Erythroblast (primary cell): ENCODE measurements around the gene RASEF.

Experiments
- DNase-seq, 2 experiments: peaks; one replicate each; lab custom pipeline; 2025; lab: John Stamatoyannopoulos, UW
- GATA1 ChIP-seq: IDR thresholded peaks from 2 replicates; pipeline ENCODE4 v1.6.1; 2011; ENCODE audit warnings: low read depth, mild to moderate bottlenecking, control low read depth, low read length, moderate library complexity
- POLR2A ChIP-seq: IDR thresholded peaks from 2 replicates; pipeline ENCODE4 v1.6.1; 2011; ENCODE audit warnings: mild to moderate bottlenecking, low read length

RASEF gene

DNA sequence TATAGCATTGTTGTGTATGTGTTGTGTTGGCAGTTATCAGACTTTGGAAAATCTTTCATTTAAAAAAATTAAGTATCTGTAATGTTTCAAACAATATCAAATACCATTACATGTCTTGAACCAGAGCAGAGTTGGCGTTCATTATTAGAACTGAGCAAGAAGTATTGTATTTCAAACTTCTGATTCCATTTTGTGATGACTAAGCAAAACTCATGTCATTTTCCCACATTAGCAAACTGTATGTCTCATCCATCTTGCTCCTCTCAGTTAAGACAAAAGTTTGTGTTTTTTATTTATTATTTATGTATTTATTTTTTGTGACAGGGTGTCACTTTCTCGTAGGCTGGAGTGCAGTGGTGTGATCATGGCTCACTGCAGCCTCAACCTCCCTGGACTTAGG lies 4.6 kb upstream of the RASEF start:
- TF ChIP-seq GATA1, result no peak
- TF ChIP-seq POLR2A, result no peak
- DNase-seq, result no peak

- no peak for DNase-seq
- TF ChIP-seq GATA1 (no peak), POLR2A (no peak)
These were observed 3.8 kb upstream of the RASEF start for GRCh38 chr9:83066771-83067170.

DNA sequence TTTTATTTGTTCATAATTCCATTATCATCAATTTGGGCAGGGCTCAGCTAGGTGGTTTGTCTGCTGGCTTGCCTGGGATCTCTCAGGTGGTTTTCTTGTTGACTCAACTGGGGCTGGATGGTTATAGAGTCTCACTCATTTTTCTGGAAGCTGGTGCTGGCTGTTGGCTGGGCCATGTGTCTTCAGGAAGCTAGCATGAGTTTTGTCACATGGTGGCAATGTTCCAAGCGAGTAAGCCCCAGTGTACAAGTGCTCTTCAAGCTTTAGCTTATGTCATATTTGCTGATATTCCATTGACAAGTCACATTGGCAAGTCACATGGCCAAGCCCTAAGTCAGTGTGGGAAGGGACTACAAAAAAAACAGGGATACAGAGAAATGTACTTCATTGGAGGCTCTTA lies 2.3 kb upstream of the RASEF start:
- TF ChIP-seq GATA1 (no peak), POLR2A (no peak)
- no peak for DNase-seq

DNA sequence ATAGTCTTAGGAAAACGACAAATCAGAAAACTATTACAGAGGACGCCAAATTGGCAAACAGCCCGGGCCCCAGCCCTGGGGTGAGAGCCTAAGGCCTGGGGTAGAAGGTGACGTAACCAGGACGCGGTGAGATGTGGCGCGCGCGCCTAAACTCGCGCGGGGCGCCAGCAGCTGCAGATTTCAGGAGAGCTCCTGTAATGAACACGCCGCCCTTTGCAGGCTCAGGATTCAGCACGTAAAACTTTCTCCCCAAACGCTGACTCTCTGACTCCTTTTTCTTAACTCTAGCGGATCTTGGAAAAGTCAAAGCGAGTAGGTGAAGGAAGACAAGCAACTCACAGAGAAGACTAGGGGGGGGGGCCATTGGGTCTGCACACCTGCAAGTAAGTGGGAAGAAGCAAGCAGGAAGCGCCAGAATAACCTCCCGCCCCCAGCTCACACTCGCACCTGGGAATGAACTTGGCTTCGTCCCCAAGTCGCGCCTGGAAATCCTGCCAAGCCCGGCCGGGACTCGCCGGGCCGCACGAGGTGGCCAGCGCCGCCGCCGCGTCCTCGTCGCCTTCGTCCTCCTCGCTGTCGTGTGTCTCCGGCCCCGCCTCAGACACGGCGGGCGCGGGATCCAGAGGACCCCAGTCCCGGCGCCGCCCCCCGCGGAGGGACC lies 822 bp downstream of the RASEF start:
- TF ChIP-seq POLR2A, result no peak
- no peak for DNase-seq

- no peak for TF ChIP-seq GATA1
- TF ChIP-seq POLR2A, result no peak
- DNase-seq, result no peak
These were observed 1.9 kb downstream of the RASEF start for GRCh38 chr9:83061036-83061435.

GRCh38 chr9:83060556-83060955 lies 2.4 kb downstream of the RASEF start:
- DNase-seq, result no peak

DNA sequence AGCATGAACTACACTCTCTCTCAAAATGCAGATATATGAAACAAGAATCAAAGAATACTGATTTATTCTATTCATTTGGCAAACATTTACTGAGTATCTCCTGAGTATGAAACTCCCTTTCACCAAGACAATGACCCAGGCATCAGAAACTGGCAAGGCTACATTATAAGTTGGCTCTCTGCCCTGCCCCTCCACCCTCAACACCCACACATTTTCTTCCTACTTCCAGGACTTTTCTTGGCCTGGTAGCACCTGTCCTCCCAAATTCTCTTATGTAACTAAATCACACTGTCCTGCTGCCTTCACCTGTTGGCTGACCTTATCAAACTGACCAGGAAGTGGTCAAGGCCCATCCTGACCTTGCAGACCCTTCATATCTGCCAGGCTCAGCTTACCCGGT lies 3.5 kb downstream of the RASEF start:
- no peak for TF ChIP-seq POLR2A
- DNase-seq, result no peak

More at GRCh38 chr9:83060556-83060955, 2.4 kb downstream of the RASEF start:
- no peak for TF ChIP-seq POLR2A
- no peak for TF ChIP-seq GATA1

DNA sequence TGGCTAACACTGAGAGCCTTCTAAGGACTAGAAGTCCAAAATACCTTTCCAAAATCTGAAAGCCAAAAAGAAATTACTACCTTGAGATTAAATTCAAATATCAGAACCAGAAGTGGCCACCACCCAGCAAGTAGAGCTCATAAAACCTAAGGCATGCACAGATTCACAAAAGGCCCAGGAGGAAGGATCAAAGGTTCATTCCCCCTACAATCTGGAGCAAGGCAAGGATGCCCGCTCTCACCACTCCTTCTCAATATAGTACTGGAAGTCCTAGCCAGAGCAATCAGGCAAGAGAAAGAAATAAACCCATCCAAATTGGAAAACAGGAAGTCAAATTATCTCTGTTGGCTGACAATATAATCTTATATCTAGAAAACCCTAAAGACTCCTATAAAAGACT lies 6.0 kb downstream of the RASEF start:
- TF ChIP-seq GATA1, result no peak
- TF ChIP-seq POLR2A, result no peak

GRCh38 chr9:83056174-83056573 lies 6.8 kb downstream of the RASEF start:
- DNase-seq, result no peak

More for the DNA sequence above, 6.0 kb downstream of the RASEF start:
- no peak for DNase-seq

GRCh38 chr9:83047839-83048775 lies 14.8 kb downstream of the RASEF start:
- TF ChIP-seq POLR2A, result no peak
- no peak for DNase-seq

More at GRCh38 chr9:83056174-83056573, 6.8 kb downstream of the RASEF start:
- TF ChIP-seq GATA1, result no peak
- TF ChIP-seq POLR2A, result no peak

- TF ChIP-seq GATA1, result no peak
- TF ChIP-seq POLR2A, result no peak
- no peak for DNase-seq
These were observed 19.3 kb downstream of the RASEF start for GRCh38 chr9:83043597-83043996.

GRCh38 chr9:83041771-83042170 lies 21.2 kb downstream of the RASEF start:
- DNase-seq, result no peak
- TF ChIP-seq POLR2A (no peak), GATA1 (no peak)

- TF ChIP-seq POLR2A, result no peak
- TF ChIP-seq GATA1, result no peak
- no peak for DNase-seq
These were observed 23.6 kb downstream of the RASEF start for GRCh38 chr9:83039303-83039702.

GRCh38 chr9:83036043-83036442 lies 26.9 kb downstream of the RASEF start:
- no peak for TF ChIP-seq GATA1
- no peak for TF ChIP-seq POLR2A
- DNase-seq, result no peak
